DMS79 treated with DMSO at 0.1 percent for 48 hours (cell line): ENCODE data around the gene SBF2.

ENCODE experiments used
- DNase-seq: peaks from one replicate; lab custom pipeline; 2025; lab: John Stamatoyannopoulos, UW

SBF2 gene

DNA sequence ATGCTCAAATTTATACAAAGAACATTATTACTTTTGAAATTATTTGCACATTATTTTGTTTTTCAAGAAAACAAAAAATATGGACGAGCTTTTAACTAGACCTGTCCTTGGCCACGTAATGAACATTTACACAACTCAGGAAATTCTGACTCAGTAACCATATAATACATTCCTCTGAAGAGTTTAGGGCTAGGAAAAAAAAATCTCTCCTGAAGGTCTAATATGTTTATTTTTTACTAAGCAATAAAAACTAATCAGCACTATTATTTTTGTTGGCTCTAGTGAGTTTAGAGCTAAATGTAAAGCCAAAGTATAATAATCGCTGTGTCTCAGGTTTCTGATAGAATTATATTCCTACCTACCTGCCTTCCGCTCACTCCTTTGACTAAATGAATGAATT lies 442.7 kb downstream of the SBF2 start:
- DNase-seq = no peak

GRCh38 chr11:9850224-9850895 lies 443.7 kb downstream of the SBF2 start:
- DNase-seq = no peak

GRCh38 chr11:9849389-9849788 lies 444.6 kb downstream of the SBF2 start:
- no peak for DNase-seq

- no peak for DNase-seq
Measured at GRCh38 chr11:9847636-9848035, 446.4 kb downstream of the SBF2 start.

GRCh38 chr11:9842923-9843322 lies 451.1 kb downstream of the SBF2 start:
- DNase-seq = no peak

- no peak for DNase-seq
Measured at GRCh38 chr11:9840460-9841004, 453.5 kb downstream of the SBF2 start.

- DNase-seq = no peak
Measured at GRCh38 chr11:9839550-9839949, 454.5 kb downstream of the SBF2 start.

DNA sequence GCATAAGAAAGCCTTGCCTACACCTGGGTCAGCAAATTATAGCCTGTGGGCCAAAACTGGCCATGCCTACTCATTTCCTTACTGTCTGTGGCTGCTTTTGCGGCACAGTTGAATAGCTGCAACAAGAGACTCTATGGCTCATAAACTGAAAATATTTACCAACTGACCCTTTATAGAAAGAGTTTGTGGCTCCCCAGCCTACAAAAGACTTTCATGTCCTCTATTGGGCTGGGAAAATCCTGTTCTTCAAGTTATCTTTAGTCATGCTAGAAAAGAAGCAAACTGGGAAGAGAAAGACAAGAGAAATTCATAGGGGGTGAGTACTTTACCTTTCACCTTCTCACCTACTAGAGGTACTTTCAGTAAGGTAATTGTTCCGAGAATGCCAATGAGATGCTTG lies 455.1 kb downstream of the SBF2 start:
- DNase-seq = no peak

GRCh38 chr11:9838229-9838628 lies 455.8 kb downstream of the SBF2 start:
- DNase-seq = no peak

GRCh38 chr11:9834291-9834690 lies 459.7 kb downstream of the SBF2 start:
- no peak for DNase-seq

DNA sequence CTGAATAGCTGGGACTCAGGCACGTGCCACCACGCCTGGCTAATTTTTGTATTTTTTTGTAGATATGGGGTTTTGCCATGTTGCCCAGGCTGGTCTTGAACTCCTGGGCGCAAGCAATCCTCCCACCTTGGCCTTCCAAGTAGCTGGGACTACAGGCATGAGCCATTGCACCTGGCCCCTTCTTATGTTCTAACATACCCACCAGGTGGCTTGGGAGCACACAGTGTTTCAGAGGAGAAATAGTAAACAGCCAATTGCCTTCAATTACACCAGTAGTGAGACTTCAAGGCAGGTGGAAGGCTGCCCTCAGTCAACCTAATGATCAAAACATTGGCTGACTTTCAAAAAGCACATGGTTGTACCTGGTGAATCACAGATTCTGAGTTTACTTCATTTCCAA lies 462.9 kb downstream of the SBF2 start:
- no peak for DNase-seq

DNA sequence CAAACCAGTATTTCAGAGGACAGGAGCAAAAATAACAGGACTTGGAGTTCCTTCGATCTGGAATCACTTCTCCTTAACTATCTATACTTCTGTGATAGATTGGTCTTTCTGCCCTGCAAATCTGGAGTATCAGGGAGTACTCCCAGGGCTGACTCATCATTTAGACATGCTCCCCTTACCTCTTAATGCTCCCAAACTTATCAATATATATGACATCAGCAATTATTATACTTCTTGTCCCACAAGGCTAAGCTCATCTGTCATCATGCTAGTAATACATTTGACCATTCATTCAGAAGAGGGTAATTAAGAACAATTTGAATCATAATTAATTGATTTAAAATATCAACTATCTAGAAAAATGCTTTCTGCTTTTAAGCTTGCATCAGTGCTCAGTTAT lies 466.3 kb downstream of the SBF2 start:
- no peak for DNase-seq

GRCh38 chr11:9826390-9826789 lies 467.6 kb downstream of the SBF2 start:
- no peak for DNase-seq

DNA sequence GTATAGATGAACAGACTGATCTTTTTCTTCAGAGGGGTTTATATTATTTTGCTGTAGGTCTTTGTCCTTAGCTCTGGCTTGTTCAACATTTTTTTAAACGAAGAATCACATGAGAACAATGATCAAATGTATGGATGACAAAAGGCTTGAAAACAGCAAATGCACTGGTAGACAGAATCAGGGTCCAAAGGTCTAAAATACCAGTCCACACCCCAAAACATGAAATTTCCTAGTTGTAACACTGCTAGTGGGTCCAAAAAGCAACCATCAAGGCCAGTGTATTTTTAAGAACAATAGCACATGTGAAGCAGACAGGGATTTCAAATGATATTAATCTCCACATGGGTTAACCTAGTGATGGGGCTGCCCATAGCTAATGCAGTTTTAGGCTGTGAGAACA lies 468.1 kb downstream of the SBF2 start:
- no peak for DNase-seq

- DNase-seq = no peak
Measured at GRCh38 chr11:9825315-9825714, 468.7 kb downstream of the SBF2 start.

GRCh38 chr11:9823887-9824385 lies 470.1 kb downstream of the SBF2 start:
- no peak for DNase-seq

DNA sequence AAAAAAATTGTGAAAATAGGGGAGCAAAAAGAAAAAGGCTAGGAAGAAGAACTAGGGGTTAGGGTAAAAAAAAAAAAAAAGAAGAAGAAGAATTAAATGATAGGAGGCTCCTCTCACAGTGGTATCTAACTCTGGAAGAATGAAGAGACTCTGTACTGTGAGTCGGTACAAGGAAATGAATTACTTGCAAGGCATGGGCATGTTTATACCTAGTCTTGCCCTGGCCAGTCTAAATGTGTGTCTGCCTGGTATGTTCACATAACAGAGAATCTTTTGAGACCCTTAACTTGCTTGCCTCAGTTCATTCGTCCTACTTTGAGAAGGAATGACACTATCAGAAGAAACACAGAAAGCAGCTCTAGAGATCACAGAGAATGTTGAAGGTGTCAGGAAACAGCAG lies 470.6 kb downstream of the SBF2 start:
- DNase-seq = no peak

DNA sequence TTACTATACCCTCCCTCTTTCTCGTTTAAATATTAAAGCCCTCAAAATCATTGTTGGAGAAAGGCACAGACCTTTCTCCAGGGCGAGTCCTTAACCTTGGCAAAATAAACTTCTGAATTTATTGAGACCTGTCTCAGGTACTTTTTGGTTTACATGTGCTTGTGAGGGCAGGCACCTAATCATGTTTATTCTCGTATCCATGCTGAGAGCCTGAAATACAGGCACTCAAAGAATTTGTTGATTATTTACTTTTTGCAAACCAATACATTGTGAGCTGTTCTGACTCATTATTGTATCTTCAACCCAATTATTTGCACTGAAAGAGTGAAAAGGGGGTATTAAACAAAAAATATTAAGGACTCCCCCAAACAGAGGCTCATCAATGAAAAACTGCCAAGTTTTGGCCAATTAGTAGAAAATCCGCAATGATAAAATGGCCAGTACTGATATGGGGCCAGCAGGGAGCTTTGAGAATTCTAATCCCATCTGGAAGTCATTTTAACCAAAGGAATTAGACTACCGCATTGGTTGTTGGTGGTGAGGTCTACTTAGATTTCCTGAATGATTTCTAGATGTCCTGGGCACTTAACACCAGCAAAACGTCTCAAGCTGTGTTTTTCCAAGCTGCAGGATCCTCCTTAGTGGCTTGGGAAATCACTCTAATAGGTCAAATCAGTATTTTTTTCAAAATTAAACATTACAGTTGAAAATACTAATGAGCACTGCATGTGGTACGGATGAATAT lies 472.8 kb downstream of the SBF2 start:
- DNase-seq = no peak

DNA sequence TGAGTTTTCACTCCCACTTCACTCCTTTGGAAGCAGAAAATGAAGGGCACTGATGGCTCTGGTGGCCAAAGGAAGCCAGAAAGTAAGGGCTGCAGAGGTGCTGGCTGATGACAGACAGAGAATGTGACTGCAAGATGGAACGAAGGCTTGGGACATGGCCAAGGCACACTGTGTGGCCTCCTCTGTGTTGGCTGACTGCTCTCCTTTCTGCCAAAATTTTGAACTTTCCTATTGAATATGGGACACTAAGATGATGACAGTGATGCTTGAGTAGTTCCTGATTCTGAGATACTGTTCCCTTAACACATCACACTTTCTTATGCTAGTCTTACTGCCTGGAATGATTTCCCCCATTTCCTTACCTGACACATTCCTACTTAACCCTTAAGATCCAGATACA lies 473.8 kb downstream of the SBF2 start:
- DNase-seq = no peak

- no peak for DNase-seq
Measured at GRCh38 chr11:9817191-9817590, 476.8 kb downstream of the SBF2 start.

- no peak for DNase-seq
Measured at GRCh38 chr11:9815486-9816136, 478.4 kb downstream of the SBF2 start.

- DNase-seq = no peak
Measured at GRCh38 chr11:9814108-9814507, 479.9 kb downstream of the SBF2 start.

DNA sequence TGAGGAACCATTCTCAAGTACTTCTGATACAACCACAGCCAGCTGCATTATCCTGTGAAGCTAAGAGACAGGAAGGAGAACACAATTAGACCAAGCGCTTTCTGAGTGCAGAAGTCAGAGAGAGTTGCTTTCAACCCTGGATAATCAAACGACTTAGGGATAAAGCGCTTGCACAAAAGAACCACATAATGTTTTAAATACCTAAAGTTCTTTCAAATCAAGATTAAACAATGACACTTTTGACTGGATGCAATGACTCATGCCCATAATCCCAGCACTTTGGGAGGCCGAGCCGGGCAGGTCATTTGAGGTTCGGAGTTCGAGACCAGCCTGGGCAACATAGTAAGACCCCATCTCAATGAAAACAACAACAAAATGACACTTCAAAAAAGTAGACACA lies 485.1 kb downstream of the SBF2 start:
- no peak for DNase-seq
